ENCODE measurements around the gene LCNL1. TPM values are rescaled to one million over a fixed set of nuclear protein-coding genes. Genes with fewer than 3 reads are reported as not detected.

The LCNL1 gene
- total and polyA plus RNA-seq, 10 of the 15 experiments (the other 5 are each of a cell fraction or from before 2014, with no cell fraction given) = not detected

DNA sequence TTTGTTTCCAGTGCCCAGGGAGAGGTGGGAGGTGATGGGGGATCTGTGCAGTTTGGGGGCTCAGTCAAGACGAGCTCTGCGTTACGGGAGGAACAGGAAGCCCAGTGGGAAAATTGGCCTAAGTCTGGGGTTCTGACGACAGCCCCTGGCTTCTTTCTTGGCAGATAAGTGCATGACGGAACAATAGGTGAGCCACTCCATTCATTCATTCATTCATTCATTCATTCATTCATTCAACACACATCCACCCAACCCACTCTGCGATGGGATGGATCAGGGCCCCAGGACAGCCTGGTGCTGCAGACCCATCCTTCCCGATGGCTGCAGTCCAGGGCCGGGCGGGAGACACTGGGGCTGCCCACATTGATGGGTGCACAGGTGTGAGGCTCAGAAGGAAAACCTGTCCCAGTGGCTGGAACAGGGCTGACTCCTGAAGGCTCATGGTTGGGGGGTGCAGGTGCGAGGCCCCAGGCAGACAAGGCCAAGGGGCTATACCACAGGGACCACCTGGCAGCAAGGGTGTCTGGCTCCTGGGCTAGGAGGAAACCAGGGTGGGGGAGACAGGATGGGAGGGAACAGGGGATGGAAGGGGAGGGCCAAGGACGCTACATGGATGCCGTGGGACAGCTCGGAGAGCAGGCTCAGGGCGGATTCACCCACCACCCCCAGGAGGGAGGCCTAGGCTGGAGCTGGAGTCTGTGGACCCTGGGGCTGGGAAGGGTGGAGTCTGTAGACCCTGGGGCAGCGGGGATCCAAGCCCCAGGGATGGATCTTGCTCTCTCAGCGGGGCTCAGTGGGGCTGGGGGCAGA, 1.9 kb upstream of the LCNL1 start:
- Histone ChIP-seq H3K9me3 (replicated peaks; ENCODE audit: control insufficient read depth, insufficient read depth, low read length) (no peaks in the 10 kb centered on the region), H2AFZ (ENCODE audit: control insufficient read depth, low read depth, low read length) (no peak overlapping the region), H3K27me3 (replicated peaks in 1 of 2; ENCODE audit: control insufficient read depth in 2 of 2, insufficient read depth in 2 of 2, low read length in 1 of 2) (peaks cover under 1 to 6% of the 10 kb centered on the region in 2 experiments), H3K4me2 (ENCODE audit: control insufficient read depth, insufficient read depth) (no peak overlapping the region), H3K4me1 (ENCODE audit: control insufficient read depth, insufficient read depth, low read length) (no peaks in the 10 kb centered on the region), H4K20me1 (ENCODE audit: control insufficient read depth, insufficient read depth) (peaks cover 3% of the 10 kb centered on the region; the same call in 1 of the 2 replicates), H3K27ac (ENCODE audit: control insufficient read depth, insufficient read depth) (no peak overlapping the region), H3K9ac (ENCODE audit: control insufficient read depth, insufficient read depth, low read length) (no peak overlapping the region), H3K79me2 (ENCODE audit: control insufficient read depth, insufficient read depth, low read length) (no peaks in the 10 kb centered on the region), H3K4me3 (no peak overlapping the region), H3K36me3 (ENCODE audit: control insufficient read depth in 2 of 2, insufficient read depth in 2 of 2, low read length in 1 of 2) (no peaks in the 10 kb centered on the region)
- BruUV-seq (replicated peaks) = no TSS peak
- WGBS (ENCODE audit: insufficient coverage, insufficient replicate concordance, low lambda C conversion rate, missing lambda C conversion rate) = 51% methylated on average over 16 of the region's 16 CpGs
- FAIRE-seq (no peak), DNase-seq (ENCODE audit: low read depth, low spot score) (no peak), ATAC-seq (no peak)
- POLR2A ChIA-PET = no interaction called here
- TF ChIP-seq TCF12 (IDR thresholded peaks at IDR 0.05; ENCODE audit: low read depth, low read length) (no peak), ZNF24 (IDR thresholded peaks at IDR 0.05) (peak; percentile 76), ZZZ3 (IDR thresholded peaks at IDR 0.05; ENCODE audit: control insufficient read depth, insufficient read length, low read depth) (no peak), RAD21 (IDR thresholded peaks at IDR 0.05; ENCODE audit: insufficient read depth, low read depth, low read length) (no peak), FOXM1 (IDR thresholded peaks at IDR 0.05; ENCODE audit: low read depth, low read length) (no peak), MEF2B (IDR thresholded peaks at IDR 0.05; ENCODE audit: partially characterized antibody, poor library complexity, severe bottlenecking) (no peak)
- TF ChIP-seq, protein P1, sequence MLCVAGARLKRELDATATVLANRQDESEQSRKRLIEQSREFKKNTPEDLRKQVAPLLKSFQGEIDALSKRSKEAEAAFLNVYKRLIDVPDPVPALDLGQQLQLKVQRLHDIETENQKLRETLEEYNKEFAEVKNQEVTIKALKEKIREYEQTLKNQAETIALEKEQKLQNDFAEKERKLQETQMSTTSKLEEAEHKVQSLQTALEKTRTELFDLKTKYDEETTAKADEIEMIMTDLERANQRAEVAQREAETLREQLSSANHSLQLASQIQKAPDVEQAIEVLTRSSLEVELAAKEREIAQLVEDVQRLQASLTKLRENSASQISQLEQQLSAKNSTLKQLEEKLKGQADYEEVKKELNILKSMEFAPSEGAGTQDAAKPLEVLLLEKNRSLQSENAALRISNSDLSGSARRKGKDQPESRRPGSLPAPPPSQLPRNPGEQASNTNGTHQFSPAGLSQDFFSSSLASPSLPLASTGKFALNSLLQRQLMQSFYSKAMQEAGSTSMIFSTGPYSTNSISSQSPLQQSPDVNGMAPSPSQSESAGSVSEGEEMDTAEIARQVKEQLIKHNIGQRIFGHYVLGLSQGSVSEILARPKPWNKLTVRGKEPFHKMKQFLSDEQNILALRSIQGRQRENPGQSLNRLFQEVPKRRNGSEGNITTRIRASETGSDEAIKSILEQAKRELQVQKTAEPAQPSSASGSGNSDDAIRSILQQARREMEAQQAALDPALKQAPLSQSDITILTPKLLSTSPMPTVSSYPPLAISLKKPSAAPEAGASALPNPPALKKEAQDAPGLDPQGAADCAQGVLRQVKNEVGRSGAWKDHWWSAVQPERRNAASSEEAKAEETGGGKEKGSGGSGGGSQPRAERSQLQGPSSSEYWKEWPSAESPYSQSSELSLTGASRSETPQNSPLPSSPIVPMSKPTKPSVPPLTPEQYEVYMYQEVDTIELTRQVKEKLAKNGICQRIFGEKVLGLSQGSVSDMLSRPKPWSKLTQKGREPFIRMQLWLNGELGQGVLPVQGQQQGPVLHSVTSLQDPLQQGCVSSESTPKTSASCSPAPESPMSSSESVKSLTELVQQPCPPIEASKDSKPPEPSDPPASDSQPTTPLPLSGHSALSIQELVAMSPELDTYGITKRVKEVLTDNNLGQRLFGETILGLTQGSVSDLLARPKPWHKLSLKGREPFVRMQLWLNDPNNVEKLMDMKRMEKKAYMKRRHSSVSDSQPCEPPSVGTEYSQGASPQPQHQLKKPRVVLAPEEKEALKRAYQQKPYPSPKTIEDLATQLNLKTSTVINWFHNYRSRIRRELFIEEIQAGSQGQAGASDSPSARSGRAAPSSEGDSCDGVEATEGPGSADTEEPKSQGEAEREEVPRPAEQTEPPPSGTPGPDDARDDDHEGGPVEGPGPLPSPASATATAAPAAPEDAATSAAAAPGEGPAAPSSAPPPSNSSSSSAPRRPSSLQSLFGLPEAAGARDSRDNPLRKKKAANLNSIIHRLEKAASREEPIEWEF (IDR thresholded peaks at IDR 0.05; ENCODE audit: insufficient replicate concordance, low read depth, low read length) = no peak
- TF ChIP-seq, protein P2, sequence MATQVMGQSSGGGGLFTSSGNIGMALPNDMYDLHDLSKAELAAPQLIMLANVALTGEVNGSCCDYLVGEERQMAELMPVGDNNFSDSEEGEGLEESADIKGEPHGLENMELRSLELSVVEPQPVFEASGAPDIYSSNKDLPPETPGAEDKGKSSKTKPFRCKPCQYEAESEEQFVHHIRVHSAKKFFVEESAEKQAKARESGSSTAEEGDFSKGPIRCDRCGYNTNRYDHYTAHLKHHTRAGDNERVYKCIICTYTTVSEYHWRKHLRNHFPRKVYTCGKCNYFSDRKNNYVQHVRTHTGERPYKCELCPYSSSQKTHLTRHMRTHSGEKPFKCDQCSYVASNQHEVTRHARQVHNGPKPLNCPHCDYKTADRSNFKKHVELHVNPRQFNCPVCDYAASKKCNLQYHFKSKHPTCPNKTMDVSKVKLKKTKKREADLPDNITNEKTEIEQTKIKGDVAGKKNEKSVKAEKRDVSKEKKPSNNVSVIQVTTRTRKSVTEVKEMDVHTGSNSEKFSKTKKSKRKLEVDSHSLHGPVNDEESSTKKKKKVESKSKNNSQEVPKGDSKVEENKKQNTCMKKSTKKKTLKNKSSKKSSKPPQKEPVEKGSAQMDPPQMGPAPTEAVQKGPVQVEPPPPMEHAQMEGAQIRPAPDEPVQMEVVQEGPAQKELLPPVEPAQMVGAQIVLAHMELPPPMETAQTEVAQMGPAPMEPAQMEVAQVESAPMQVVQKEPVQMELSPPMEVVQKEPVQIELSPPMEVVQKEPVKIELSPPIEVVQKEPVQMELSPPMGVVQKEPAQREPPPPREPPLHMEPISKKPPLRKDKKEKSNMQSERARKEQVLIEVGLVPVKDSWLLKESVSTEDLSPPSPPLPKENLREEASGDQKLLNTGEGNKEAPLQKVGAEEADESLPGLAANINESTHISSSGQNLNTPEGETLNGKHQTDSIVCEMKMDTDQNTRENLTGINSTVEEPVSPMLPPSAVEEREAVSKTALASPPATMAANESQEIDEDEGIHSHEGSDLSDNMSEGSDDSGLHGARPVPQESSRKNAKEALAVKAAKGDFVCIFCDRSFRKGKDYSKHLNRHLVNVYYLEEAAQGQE (IDR thresholded peaks at IDR 0.05; ENCODE audit: low read depth, low read length) = no peak
- intact Hi-C loops (cut with micrococcal nuclease; ENCODE audit: unreplicated experiment) = no loop called here
- in situ Hi-C loops (cut with MboI) = no loop called here
- SMC1A ChIA-PET (ENCODE audit: uncharacterized antibody, unreplicated experiment) = no interaction called here
- CTCF ChIA-PET = no interaction called here
- RAD21 ChIA-PET (ENCODE audit: unreplicated experiment) = no interaction called here
